ENCODE results near the gene CD44. TPM values are rescaled to one million over a fixed set of nuclear protein-coding genes. Genes with fewer than 3 reads are reported as not detected.
"Not testable (repeated sequence)": the region's sequence is repeated elsewhere in the genome, so short reads cannot be mapped to it uniquely, and the experiment has no call there.

The CD44 gene
- total RNA-seq: 10 to 100 TPM; 12.2 to 64.1 (median 22.9) TPM
- long read RNA-seq, partial matches to known transcripts: 1 of 2 reads
- long read RNA-seq, other reads (novel, unspliced or antisense): 1 of 2 reads

- peak; percentile 65 to 69 (median 68) for ATAC-seq
- no peaks in the 10 kb centered on the region for H3K27me3 ChIP-seq
- H3K4me1 ChIP-seq: peaks cover 0 to 14% (median 0%) of the 10 kb centered on the region in 4 donors
- H3K9me3 ChIP-seq: no peaks in the 10 kb centered on the region
- peak within 1 kb of the TSS; percentile 55 to 70 (median 68) for H3K4me3 ChIP-seq
- DNase-seq: peak; percentile 57 to 72 (median 61)
- TF ChIP-seq CTCF (IDR thresholded peaks at IDR 0.05) (no peak), POLR2A (IDR thresholded peaks at IDR 0.05) (peak; percentile 38)
- H3K27ac ChIP-seq: peak within 1 kb of the TSS; percentile 50 to 90 (median 65)
- no peaks in the 10 kb centered on the region for H3K36me3 ChIP-seq
- 3% methylated on average over 38 of the region's 55 CpGs for WGBS (ENCODE audit: insufficient coverage, low coverage, low lambda C conversion rate, missing lambda C conversion rate)
- intact Hi-C loops (cut with DNase I): no loop called here
These were observed at the start of gene CD44 for GRCh38 chr11:35138943-35139721. Gene CD44 (plus strand): TSS chr11:35139171. CDS start chr11:35139304, 133 bp downstream.

DNA sequence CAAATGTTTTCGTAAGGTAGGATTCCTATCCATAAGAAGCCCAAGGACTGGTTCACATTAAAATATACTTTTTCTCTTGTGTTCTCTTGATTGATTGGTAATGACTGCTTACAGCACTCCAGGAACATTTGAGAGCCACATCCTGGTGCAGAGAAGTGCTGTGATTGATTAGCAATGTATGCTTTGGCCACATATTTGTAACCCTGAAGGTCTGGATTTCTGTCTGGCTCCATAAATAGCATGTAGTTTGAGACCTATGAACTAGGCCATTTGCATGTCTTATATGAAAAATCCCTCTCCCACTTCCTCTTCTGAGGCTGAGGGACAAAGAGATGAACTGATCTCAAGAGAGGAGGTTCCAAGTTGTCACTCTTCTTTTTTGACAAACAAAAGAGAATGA lies 49.3 kb upstream of the CD44 start:
- no peak for DNase-seq
- intact Hi-C loops (cut with DNase I): no loop called here
- no peak for TF ChIP-seq CTCF (IDR thresholded peaks at IDR 0.05)
- TF ChIP-seq POLR2A (IDR thresholded peaks at IDR 0.05): no peak
- Histone ChIP-seq H3K9me3 (no peaks in the 10 kb centered on the region), H3K4me3 (no peak overlapping the region), H3K4me1 (no peaks in the 10 kb centered on the region), H3K27me3 (no peaks in the 10 kb centered on the region), H3K27ac (no peak overlapping the region), H3K36me3 (no peaks in the 10 kb centered on the region)
- 86% methylated on average over 1 of the region's 1 CpG for WGBS (ENCODE audit: insufficient coverage, low coverage, low lambda C conversion rate, missing lambda C conversion rate)
- ATAC-seq: no peak

DNA sequence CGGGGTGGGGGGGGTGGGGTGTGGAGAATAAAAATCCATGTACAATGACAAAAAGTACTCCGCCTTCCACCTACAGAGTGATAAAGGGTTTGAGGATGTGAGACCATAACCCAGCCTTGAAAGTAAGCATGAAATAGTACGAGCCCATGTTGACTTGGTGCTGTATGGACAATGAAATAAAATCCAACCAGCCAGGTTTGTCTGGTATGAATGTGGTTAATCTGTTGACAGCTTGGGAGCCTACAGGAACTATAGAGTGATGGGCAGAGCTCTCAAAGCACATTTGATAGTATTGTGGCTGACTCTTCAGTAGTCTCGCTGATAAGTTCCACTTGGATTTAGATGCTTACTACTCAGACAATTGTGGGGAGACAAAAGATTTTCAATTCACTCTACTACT lies 48.8 kb upstream of the CD44 start:
- no peak for TF ChIP-seq POLR2A (IDR thresholded peaks at IDR 0.05)
- no peak for TF ChIP-seq CTCF (IDR thresholded peaks at IDR 0.05)
- no peaks in the 10 kb centered on the region for H3K36me3 ChIP-seq
- H3K27ac ChIP-seq: no peak overlapping the region
- H3K4me1 ChIP-seq: no peaks in the 10 kb centered on the region
- no peaks in the 10 kb centered on the region for H3K27me3 ChIP-seq
- 84% methylated on average over 4 of the region's 4 CpGs for WGBS (ENCODE audit: insufficient coverage, low coverage, low lambda C conversion rate, missing lambda C conversion rate)
- ATAC-seq (no peak), DNase-seq (no peak)
- H3K4me3 ChIP-seq: no peak overlapping the region
- intact Hi-C loops (cut with DNase I): no loop called here
- H3K9me3 ChIP-seq: no peaks in the 10 kb centered on the region

GRCh38 chr11:35090991-35091390 lies 48.0 kb upstream of the CD44 start:
- DNase-seq; intact Hi-C loops (cut with DNase I); H3K27ac ChIP-seq; H3K27me3 ChIP-seq; ATAC-seq; H3K4me1 ChIP-seq; H3K36me3 ChIP-seq; H3K4me3 ChIP-seq; H3K9me3 ChIP-seq: not testable (repeated sequence)
- 36% methylated on average over 5 of the region's 6 CpGs for WGBS (ENCODE audit: insufficient coverage, low coverage, low lambda C conversion rate, missing lambda C conversion rate)

DNA sequence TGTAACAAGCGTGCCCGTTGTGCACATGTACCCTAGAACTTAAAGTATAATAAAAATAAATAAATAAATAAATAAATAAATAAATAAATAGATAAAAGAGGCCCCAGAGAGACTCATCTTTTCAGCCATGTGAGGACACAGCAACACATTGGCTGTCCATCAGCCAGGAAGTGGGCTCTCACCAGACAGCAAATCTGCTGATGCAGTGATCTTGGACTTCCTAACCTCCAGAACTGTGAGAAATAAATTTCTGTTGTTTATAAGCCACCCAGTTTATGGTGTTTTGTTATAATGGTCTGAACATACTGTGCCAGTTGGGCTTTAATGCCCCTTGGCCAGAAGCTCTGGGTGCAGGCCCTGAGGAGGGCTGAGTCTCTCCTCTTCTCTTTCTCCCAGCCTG lies 42.2 kb upstream of the CD44 start:
- Histone ChIP-seq H3K27ac (no peak overlapping the region), H3K4me1 (peaks cover 0 to 9% (median 0%) of the 10 kb centered on the region in 4 donors), H3K27me3 (no peaks in the 10 kb centered on the region), H3K4me3 (no peak overlapping the region), H3K9me3 (no peaks in the 10 kb centered on the region), H3K36me3 (no peaks in the 10 kb centered on the region)
- WGBS (ENCODE audit: insufficient coverage, low coverage, low lambda C conversion rate, missing lambda C conversion rate): 60% methylated on average over 2 of the region's 2 CpGs
- intact Hi-C loops (cut with DNase I): no loop called here
- no peak for TF ChIP-seq POLR2A (IDR thresholded peaks at IDR 0.05)
- TF ChIP-seq CTCF (IDR thresholded peaks at IDR 0.05): no peak
- no peak for ATAC-seq
- DNase-seq: no peak

All from right lobe of liver (tissue), 6 donors.